Effector CD4-positive, alpha-beta T cell (primary cell): Measurements from ENCODE around the gene PARVG.

Experiments used
- DNase-seq: peaks from one replicate; pipeline ENCODE4 v3.0.0-alpha.2; 2020
- total RNA-seq: gene quantifications from one replicate; lab custom pipeline; 2026; lab: John Stamatoyannopoulos, UW

Gene PARVG, protein sequence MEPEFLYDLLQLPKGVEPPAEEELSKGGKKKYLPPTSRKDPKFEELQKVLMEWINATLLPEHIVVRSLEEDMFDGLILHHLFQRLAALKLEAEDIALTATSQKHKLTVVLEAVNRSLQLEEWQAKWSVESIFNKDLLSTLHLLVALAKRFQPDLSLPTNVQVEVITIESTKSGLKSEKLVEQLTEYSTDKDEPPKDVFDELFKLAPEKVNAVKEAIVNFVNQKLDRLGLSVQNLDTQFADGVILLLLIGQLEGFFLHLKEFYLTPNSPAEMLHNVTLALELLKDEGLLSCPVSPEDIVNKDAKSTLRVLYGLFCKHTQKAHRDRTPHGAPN
- total RNA-seq = 119 reads per million, percentile 86 among the genes with 10 or more reads in this experiment

DNA sequence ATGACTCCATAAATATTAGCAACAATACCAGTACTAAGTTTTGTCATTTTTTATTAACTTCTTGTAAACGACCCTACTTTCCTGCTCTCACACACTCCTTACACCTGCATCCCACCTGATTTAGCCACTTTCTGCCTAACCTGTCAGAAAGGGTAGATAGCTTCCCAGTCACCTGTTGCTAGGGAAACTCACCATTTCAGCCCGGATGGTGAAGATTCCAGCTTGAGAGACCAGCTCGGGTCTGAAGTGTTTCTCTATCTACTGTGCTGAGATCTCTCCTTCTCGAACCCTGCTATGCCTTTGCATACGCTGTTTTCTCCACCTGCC, at the start of gene PARVG:
TSS of gene PARVG (plus strand) at position 220 of the 327 bp plus-strand sequence. CDS start 2,405 bp downstream, outside the sequence.
- DNase-seq = peak; percentile 21

GRCh38 chr22:44131412-44131811, 49.3 kb upstream of the PARVG start:
- no peak for DNase-seq

GRCh38 chr22:44131989-44132685, 48.6 kb upstream of the PARVG start:
- DNase-seq = no peak

- no peak for DNase-seq
Observed at GRCh38 chr22:44132724-44133123, 48.0 kb upstream of the PARVG start.

DNA sequence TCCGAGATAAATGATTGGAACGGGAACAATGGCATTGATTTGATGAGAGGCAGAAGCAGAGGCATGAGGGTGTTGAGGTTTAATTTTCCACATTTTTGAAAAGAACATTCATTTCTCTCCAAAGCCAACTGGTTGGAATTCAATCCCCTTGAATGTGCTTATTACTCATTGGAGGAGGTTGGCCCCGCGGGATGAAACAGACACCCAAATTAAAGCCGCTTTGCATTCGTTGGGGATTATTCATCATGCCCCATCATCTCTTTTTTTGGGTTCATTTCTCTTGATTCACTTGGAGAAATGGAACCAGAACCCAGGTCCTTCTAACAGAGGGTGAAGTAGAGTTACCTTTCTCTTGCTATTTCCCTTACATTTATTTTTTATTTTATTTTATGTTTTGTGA, 47.6 kb upstream of the PARVG start:
- no peak for DNase-seq

DNA sequence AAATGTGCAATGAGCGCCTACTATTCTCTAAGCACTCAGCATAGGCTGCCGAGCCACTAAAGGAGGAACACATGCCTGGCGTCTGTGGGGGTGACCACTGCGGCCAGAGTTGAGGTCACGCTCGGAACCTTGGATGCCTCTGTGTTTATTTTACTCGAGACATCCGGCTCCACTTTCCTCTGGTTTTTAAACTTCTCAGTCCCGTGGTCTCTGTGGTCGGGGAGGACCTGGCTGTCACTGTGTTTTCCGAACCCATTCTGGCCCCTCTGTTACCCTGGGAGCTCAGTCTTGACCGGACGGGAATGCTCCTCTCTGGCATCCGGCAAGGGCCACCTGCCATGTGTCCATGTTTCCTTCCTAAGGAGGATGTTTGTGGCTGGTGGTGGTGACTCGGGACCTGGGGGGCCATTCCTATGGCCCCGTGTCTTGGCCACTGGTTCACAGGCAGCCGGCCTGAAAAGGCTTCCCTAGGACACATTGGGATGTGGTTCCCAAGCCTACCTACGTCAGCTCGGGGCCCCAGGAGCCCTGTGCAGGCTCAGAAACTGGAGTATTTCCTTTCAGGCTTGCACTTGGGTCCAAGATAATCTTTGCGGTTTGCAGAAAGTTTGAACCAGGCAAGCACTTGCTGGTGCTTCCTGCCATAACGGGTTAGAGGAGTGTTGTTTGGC, 46.7 kb upstream of the PARVG start:
- DNase-seq = no peak

GRCh38 chr22:44136112-44136511, 44.6 kb upstream of the PARVG start:
- DNase-seq = no peak

DNA sequence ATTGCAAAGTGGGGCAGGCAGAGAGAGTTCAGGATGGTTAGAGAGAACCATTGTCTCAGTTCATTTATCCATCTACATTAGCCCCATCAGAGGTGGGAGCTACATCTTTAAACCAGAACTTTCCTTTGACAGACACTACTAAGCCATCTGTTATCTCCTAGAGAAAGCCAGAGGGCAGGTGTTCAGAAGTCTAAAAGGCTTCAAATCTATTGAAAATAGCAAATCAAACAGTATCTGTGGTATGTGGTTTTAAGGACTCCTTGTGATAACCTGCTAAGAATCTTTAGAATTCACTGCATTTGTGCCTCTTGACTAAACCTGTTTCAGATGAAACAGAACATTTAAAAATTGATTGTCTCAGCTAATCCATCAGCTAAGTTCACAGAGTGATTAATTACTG, 43.9 kb upstream of the PARVG start:
- no peak for DNase-seq

GRCh38 chr22:44137415-44137814, 43.3 kb upstream of the PARVG start:
- DNase-seq = no peak

GRCh38 chr22:44139773-44140172, 41.0 kb upstream of the PARVG start:
- no peak for DNase-seq

DNA sequence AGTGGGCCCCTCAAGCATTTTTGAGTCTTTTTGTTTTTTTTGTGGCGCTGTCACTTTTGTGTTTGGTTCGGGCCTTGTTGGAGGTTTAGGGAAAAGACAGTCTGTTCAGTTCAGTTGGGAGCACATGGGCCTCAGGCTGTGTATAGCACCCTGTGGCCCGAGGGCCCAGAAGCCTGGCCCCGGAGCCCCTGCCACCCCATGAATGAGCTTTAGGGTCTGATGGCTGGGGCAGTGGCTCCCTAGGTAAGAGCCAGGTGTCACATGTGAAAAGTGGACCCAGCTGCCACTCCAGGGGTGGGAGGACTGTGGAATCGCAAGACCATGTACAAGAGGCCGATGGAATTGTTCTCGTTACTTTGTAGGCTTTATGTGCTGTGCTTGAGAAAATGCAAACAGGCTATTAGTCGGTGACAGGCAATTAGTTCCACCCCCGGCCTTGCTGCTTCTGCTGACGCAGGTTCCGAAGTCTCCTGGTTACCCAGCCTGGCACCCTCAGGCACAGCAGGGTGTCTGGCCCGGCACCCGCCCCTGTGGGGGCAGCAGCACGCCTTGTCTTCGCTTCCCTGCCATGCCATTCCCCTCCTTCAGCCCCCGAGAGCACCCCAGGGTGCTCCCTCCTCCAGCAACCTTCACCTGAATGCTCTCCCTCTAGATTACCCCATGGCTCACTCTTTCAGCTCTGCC, 38.2 kb upstream of the PARVG start:
- DNase-seq = no peak

- no peak for DNase-seq
Observed at GRCh38 chr22:44143105-44143474, 37.6 kb upstream of the PARVG start.

DNA sequence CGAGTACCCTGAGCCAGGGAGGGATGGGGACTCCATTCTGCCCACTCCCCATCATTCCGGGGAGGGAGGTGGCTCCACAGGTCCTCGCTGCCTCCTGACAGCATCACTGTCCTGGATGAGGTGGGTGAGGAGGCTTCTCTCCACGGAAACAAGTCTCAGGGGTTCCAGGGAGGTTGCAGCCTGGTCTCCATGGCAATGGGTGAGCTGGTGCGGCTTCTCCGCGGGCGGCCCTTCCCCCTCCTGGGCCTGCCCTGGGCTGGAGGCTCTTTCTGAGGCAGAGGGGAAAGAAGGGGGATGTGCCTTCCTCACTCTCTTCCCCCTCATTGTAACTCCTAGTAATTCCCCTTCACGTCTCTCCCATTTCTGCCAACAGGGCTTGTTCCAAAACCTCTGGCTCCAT, 37.1 kb upstream of the PARVG start:
- no peak for DNase-seq

DNA sequence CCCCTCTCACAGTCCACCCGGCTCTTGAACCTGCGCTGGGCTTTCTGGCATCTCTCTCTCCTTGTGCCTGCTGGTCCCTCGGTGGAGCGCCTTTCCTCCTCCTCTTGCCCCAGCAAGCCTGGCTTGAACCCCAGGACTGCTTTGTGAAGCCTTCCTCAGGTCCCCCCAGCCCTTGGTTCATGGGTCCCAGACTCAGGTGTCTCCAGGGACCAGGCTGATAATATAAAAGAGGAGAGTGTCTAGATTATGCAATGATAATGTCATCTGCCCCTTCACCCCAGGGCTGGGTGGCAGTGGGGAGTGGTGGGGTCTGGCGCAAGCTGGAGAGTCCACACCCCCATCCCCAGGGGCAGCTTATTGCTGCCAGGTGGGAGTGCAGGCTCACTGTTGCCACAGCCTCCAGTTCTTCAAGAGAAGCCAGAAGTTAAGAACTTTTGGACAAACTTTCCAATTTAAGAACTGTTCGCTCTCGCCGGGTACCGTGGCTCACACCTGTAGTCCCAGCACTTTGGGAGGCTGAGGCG, 36.6 kb upstream of the PARVG start:
- DNase-seq = no peak

DNA sequence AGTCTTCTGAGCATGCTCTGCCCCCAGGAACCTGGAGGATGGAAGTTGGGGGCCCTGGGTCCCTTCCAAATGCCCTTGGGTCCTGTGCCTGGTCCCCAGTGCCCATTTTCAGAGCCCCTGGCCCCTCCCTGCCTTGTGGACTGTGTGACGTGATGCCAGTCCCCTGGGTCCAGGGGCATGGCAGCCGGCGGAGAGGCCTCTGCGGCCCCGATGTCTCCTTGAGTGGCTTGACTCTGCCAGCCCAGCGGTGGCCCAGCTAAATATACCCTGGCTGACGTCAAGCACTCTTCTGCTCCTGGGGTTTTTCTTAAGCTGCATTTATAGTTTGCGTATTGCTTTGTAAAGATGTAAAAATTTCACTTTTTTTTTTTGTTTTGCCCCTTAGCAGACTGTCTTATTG, 35.2 kb upstream of the PARVG start:
- no peak for DNase-seq

DNA sequence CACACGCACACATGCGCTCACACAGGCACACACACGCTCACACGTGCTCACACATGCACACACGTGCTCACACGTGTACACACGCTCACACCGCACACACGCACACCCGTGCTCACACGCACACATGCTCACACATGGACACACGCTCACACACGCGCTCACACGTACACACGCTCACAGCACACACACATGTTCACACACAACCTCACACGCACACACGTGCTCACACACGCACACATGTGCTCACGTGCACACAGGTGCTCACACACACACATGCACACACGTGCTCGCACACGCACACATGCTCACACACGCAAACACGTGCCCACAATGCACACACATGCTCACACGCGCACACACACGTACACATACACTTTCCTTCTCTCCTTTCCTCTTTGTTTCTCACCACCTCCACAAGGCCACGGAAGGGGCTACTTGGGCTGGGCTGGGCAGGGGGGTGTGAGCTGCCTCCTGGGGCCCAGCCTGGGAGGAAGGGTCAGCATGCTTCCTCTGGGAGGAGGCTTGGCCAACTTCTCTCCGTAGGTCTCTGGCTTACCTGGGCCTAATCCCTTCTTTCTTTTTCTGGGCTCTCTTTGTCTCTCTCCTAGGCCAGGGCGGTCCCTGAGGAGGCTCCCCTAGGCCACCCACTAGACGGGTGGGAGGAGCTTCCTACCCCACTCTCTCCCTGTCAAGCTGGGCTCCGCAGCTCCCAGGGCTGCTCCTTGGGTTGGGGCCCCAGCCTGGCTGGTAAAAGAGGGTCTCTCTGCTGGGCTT, 34.5 kb upstream of the PARVG start:
- no peak for DNase-seq

- DNase-seq = no peak
Observed at GRCh38 chr22:44147008-44147645, 33.6 kb upstream of the PARVG start.

DNA sequence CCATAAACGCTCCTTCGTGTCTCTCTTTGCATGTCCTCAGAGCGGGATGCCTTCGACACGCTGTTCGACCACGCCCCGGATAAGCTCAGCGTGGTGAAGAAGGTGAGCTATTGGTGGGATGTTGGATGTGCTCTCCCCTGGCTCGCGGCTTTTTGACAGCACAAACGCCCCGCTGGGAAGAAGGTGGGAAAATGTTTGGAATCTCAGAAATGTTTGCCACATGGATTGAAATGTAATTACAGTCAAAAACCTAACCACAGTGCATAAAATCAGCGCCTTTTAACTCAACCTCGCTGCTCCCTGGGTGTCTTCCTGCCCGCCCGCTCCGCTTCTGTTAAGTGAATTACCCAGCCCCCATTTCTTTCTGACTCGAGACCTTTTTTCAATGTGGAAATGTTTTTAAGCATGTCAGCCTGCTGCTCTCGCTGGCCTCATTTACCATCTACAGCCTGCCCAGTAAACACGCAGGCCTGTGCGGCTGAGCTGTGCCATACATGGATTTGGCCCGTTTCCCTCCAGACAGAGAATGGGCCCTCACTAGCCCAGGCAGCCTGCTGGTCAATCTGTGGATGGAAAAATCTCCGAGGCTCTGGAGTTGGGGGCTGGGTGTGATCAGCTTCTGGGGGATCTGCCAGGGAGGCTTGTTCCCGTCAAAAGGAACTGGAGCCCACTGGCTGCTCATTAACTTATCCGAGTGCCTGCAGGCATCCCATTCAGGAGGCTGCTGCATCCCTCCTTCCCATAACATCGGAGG, 32.7 kb upstream of the PARVG start:
- no peak for DNase-seq

- no peak for DNase-seq
Observed at GRCh38 chr22:44151676-44152075, 29.0 kb upstream of the PARVG start.

DNA sequence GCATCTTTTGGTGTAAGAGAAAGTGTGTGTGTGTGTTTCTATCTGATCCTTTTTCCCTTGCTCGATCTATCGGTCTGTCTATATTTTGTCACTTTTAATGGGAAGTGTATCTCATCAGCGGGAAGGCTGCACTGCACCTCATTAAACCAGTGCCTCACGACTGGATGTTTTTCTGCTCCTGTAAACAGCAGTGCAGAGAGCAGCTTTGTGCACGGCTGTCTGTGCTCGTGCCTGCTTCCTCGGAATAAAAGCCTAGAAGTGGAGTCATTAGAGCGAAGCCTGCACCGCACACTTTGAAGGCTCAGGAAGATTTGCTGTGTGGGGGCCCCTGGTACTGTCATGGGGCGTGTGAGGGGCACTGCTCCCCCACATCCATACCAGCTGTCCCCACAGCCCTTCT, 27.0 kb upstream of the PARVG start:
- DNase-seq = no peak

DNA sequence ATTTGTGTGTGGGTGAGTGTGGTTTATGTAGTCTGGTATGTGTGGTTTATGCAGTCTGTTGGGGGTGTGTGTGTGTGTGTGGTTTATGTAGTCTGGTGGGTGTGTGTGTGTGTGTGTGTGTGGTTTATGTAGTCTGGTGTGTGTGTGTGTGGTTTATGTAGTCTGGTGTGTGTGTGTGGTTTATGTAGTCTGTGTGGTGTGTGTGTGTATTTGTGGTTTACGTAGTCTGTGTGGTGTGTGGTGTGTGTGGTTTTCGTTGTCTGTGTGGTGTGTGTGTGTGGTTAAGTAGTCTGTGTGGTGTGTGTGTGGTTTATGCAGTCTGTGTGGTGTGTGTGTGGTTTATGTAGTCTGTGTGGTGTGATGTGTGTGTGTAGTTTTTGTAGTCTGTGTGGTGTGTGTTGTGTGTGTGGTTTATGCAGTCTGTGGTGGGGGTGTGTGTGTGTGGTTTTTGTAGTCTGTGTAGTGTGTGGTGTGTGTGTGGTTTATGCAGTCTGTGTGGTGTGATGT, 26.2 kb upstream of the PARVG start:
- no peak for DNase-seq
